Thyroid gland (tissue), 4 donors: ENCODE results near the gene ERVFRD-1. TPM values are rescaled to one million over a fixed set of nuclear protein-coding genes. Genes with fewer than 3 reads are reported as not detected.

Experiments used
- DNase-seq, 2 donors: peaks; one replicate each; pipeline ENCODE4 v3.0.0-alpha.2; 2019
- H3K27ac ChIP-seq, 3 donors: fragments of 200-600 bp; sonication (generic); 1 replicate in 2 of 3; 2 replicates in 1 of 3; pipeline ENCODE4 v1.5.1; 2016 to 2019; ENCODE audit warnings: mild to moderate bottlenecking in 1 of 3, moderate library complexity in 1 of 3
- H3K27me3 ChIP-seq: fragments of 200-600 bp; sonication (generic); one replicate; pipeline ENCODE4 v1.5.1; 2019
- H3K36me3 ChIP-seq, 2 donors: fragments of 200-600 bp; sonication (generic); one replicate each; pipeline ENCODE4 v1.5.1; 2016 to 2019
- H3K4me1 ChIP-seq, 2 donors: fragments of 200-600 bp; sonication (generic); one replicate each; pipeline ENCODE4 v1.5.1; 2017 to 2019
- H3K4me3 ChIP-seq, 3 donors: fragments of 200-600 bp; sonication (generic); replicated peaks in 1 of 3; 1 replicate in 2 of 3; 2 replicates in 1 of 3; pipeline ENCODE4 v1.5.1; 2016; ENCODE audit warnings: mild to moderate bottlenecking in 1 of 3
- H3K9me3 ChIP-seq: fragments of 200-600 bp; sonication (generic); one replicate; pipeline ENCODE4 v1.5.1; 2017
- CTCF ChIP-seq, 6 experiments: fragments of 200-600 bp in 3 of 6; fragments of 450-650 bp in 3 of 6; sonication (generic) in 3 of 6; IDR thresholded peaks; one replicate each; pipeline ENCODE4 v1.5.1; 2016 to 2019; ENCODE audit warnings: antibody characterized with exemption in 6 of 6, mild to moderate bottlenecking in 2 of 6, inconsistent platforms in 1 of 6, moderate library complexity in 1 of 6
- POLR2A ChIP-seq, 2 donors: fragments of 450-650 bp; IDR thresholded peaks; one replicate each; pipeline ENCODE4 v1.6.1; 2017; ENCODE audit warnings: antibody characterized with exemption in 2 of 2, mild to moderate bottlenecking in 2 of 2, moderate library complexity in 1 of 2
- WGBS, 2 donors: methylation state at CpG; one replicate each; pipeline ENCODE4 v1.1.5; 2017; 5-methylcytosine and 5-hydroxymethylcytosine counted together
- intact Hi-C: fragments of 100-400 bp; cut with DNase I; formaldehyde crosslinking; loops from one replicate; pipeline ENCODE4 v1.15.1; 2023
- total RNA-seq, 4 donors: library from RNA; depleted of rRNA; stranded (reverse); fragments of >200 nt; gene quantifications; one replicate each; pipeline ENCODE4 v1.2.3, GENCODE V29; 2016

The ERVFRD-1 gene
- total RNA-seq, 4 donors from 2014 or later, result not detected

GRCh38 chr6:11065436-11066202 lies 45.9 kb downstream of the ERVFRD-1 start:
- H3K4me3 ChIP-seq, result no peak overlapping the region
- H3K4me1 ChIP-seq, result no peaks in the 10 kb centered on the region
- H3K27ac ChIP-seq, result no peak overlapping the region
- no peaks in the 10 kb centered on the region for H3K27me3 ChIP-seq
- H3K9me3 ChIP-seq, result no peaks in the 10 kb centered on the region
- H3K36me3 ChIP-seq, result no peaks in the 10 kb centered on the region
- DNase-seq, result no peak
- intact Hi-C loops, result loop anchor here (5.0 kb wide), 1 partner anchor 113 kb away; no protein-coding TSS in a partner anchor
- TF ChIP-seq POLR2A (IDR thresholded peaks at IDR 0.05) (no peak), CTCF (IDR thresholded peaks at IDR 0.05) (no peak)
- 95 to 100% methylated on average over 6 of the region's 6 CpGs for WGBS, 2 donors

GRCh38 chr6:11064836-11065235 lies 46.7 kb downstream of the ERVFRD-1 start:
- no peak for DNase-seq
- Histone ChIP-seq H3K36me3 (no peaks in the 10 kb centered on the region), H3K9me3 (no peaks in the 10 kb centered on the region), H3K4me1 (no peaks in the 10 kb centered on the region), H3K27ac (no peak overlapping the region), H3K4me3 (no peak overlapping the region), H3K27me3 (no peaks in the 10 kb centered on the region)
- TF ChIP-seq POLR2A (IDR thresholded peaks at IDR 0.05) (no peak), CTCF (IDR thresholded peaks at IDR 0.05) (no peak)
- intact Hi-C loops, result loop anchor here (5.0 kb wide), 1 partner anchor 113 kb away; no protein-coding TSS in a partner anchor
- 64 to 67% methylated on average over 3 of the region's 3 CpGs for WGBS, 2 donors

DNA sequence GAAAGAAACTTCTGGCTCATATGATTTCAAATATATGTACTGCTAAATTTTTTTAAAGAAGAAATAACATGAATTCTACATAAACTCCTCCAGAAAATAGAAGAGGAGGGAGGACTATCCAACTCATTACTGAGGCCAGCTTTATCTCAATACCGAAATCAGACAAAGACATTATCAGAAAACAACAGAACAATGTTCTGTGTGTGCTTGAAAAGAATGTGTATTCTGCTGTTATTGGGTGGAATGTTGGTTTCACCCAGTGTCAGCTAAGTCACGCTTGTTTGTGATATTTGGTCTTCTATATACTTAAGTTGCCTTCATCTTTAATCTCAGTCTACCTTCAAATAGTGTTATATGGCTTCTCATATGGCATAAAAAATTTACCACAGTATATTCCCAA lies 48.8 kb downstream of the ERVFRD-1 start:
- Histone ChIP-seq H3K27ac (no peak overlapping the region), H3K9me3 (no peaks in the 10 kb centered on the region), H3K4me1 (no peaks in the 10 kb centered on the region), H3K27me3 (no peaks in the 10 kb centered on the region), H3K4me3 (no peak overlapping the region), H3K36me3 (no peaks in the 10 kb centered on the region)
- TF ChIP-seq POLR2A (IDR thresholded peaks at IDR 0.05), result no peak
- no peak for TF ChIP-seq CTCF (IDR thresholded peaks at IDR 0.05)
- intact Hi-C loops, result no loop called here
- 86 to 94% methylated on average over 2 of the region's 2 CpGs for WGBS, 2 donors
- no peak for DNase-seq

GRCh38 chr6:11062083-11062482 lies 49.4 kb downstream of the ERVFRD-1 start:
- H3K27me3 ChIP-seq, result no peaks in the 10 kb centered on the region
- no peak overlapping the region for H3K4me3 ChIP-seq
- no peaks in the 10 kb centered on the region for H3K9me3 ChIP-seq
- H3K4me1 ChIP-seq, result no peaks in the 10 kb centered on the region
- H3K36me3 ChIP-seq, result no peaks in the 10 kb centered on the region
- no peak for DNase-seq
- WGBS, 2 donors, result 93 to 95% methylated on average over 4 of the region's 4 CpGs
- no peak overlapping the region for H3K27ac ChIP-seq
- no peak for TF ChIP-seq CTCF (IDR thresholded peaks at IDR 0.05)
- no peak for TF ChIP-seq POLR2A (IDR thresholded peaks at IDR 0.05)
- intact Hi-C loops, result no loop called here

DNA sequence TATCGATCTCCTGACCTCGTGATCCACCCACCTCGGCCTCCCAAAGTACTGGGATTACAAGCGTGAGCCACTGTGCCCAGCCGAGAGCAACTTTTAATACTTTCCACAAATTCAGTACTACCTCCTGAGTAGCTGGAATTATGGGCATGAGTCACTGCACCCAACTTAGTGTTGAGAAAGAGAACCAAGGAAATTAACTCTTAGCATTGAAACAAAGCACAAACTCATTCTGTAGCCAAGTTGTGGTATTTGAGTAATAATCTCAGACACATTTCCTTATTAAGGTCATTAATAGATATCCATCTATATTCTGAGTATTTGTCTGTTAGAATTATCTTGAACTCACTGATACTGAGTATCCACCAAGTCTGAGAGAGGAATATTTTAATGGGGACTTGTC lies 53.1 kb downstream of the ERVFRD-1 start:
- no peak overlapping the region for H3K4me3 ChIP-seq
- no peak overlapping the region for H3K27ac ChIP-seq
- no peak for TF ChIP-seq POLR2A (IDR thresholded peaks at IDR 0.05)
- no peak for TF ChIP-seq CTCF (IDR thresholded peaks at IDR 0.05)
- intact Hi-C loops, result no loop called here
- no peaks in the 10 kb centered on the region for H3K36me3 ChIP-seq
- no peaks in the 10 kb centered on the region for H3K4me1 ChIP-seq
- no peak for DNase-seq
- H3K27me3 ChIP-seq, result no peaks in the 10 kb centered on the region
- H3K9me3 ChIP-seq, result no peaks in the 10 kb centered on the region
- 98 to 99% methylated on average over 5 of the region's 5 CpGs for WGBS, 2 donors
